SK-N-SH treated with all-trans-retinoic acid at 6 μM for 48 hours (cell line): ENCODE results near the gene POLR3A.
A peak's percentile ranks its signal among the peaks of the same experiment; 100 is the strongest.

Experiments used
- ATAC-seq: fragments of 200-7000 bp; cut with Tn5 transposase; 3 replicates; pipeline ENCODE4 v1.9.1; 2020; ENCODE audit warnings: mild to moderate bottlenecking, moderate library complexity
- ARNTL ChIP-seq: fragments of 450-650 bp; formaldehyde crosslinking; IDR thresholded peaks from 2 replicates; pipeline ENCODE4 v1.5.0; 2020; ENCODE audit warnings: low read depth, mild to moderate bottlenecking, moderate library complexity, borderline replicate concordance
- CSDC2 ChIP-seq: fragments of 250-450 bp; sonication (Bioruptor Pico); IDR thresholded peaks from 2 replicates; pipeline ENCODE4 v1.5.0; 2020; ENCODE audit warnings: mild to moderate bottlenecking, moderate library complexity
- ESRRG ChIP-seq: fragments of 250-450 bp; sonication (Bioruptor Pico); IDR thresholded peaks from 2 replicates; pipeline ENCODE4 v1.6.1; 2021; ENCODE audit warnings: mild to moderate bottlenecking
- GLIS3 ChIP-seq: fragments of 250-450 bp; sonication (Bioruptor Pico); IDR thresholded peaks from 2 replicates; pipeline ENCODE4 v1.5.0; 2020; ENCODE audit warnings: mild to moderate bottlenecking, moderate library complexity
- ISL1 ChIP-seq: fragments of 250-450 bp; sonication (Bioruptor Pico); IDR thresholded peaks from 2 replicates; pipeline ENCODE4 v2.1.2; 2022; ENCODE audit warnings: mild to moderate bottlenecking, moderate library complexity
- OSR1 ChIP-seq: fragments of 250-450 bp; sonication (Bioruptor Pico); IDR thresholded peaks from 2 replicates; pipeline ENCODE4 v1.8.0; 2022; ENCODE audit warnings: moderate library complexity, mild to moderate bottlenecking, inconsistent platforms
- PPARA ChIP-seq: fragments of 250-450 bp; sonication (Bioruptor Pico); IDR thresholded peaks from 2 replicates; pipeline ENCODE4 v1.5.0; 2020; ENCODE audit warnings: mild to moderate bottlenecking, borderline replicate concordance
- RARB ChIP-seq: fragments of 250-450 bp; sonication (Bioruptor Pico); IDR thresholded peaks from 2 replicates; pipeline ENCODE4 v1.8.0; 2021; ENCODE audit warnings: mild to moderate bottlenecking, moderate library complexity
- TCF4 ChIP-seq: fragments of 250-450 bp; sonication (Bioruptor Pico); IDR thresholded peaks from 2 replicates; pipeline ENCODE4 v1.8.0; 2021; ENCODE audit warnings: mild to moderate bottlenecking, moderate library complexity, borderline replicate concordance
- TOX ChIP-seq: fragments of 250-450 bp; sonication (Bioruptor Pico); IDR thresholded peaks from 2 replicates; pipeline ENCODE4 v1.8.0; 2021; ENCODE audit warnings: mild to moderate bottlenecking, moderate library complexity, borderline replicate concordance
- ZC3H10 ChIP-seq: fragments of 250-450 bp; sonication (Bioruptor Pico); IDR thresholded peaks from 2 replicates; pipeline ENCODE4 v1.5.1; 2021; ENCODE audit warnings: mild to moderate bottlenecking, moderate library complexity
- ZFP3 ChIP-seq: fragments of 250-450 bp; sonication (Bioruptor Pico); IDR thresholded peaks from 2 replicates; pipeline ENCODE4 v1.5.0; 2020; ENCODE audit warnings: mild to moderate bottlenecking, moderate library complexity
- ZFP30 ChIP-seq: fragments of 450-650 bp; formaldehyde crosslinking; IDR thresholded peaks from 2 replicates; pipeline ENCODE4 v1.5.0; 2022; ENCODE audit warnings: mild to moderate bottlenecking, moderate library complexity
- ZNF565 ChIP-seq: fragments of 450-650 bp; formaldehyde crosslinking; conservative IDR thresholded peaks from 2 replicates; pipeline ENCODE4 v1.5.0; 2020; ENCODE audit warnings: low read depth, mild to moderate bottlenecking, moderate library complexity
- ZNF70 ChIP-seq: fragments of 450-650 bp; formaldehyde crosslinking; IDR thresholded peaks from 2 replicates; pipeline ENCODE4 v1.5.0; 2020; ENCODE audit warnings: mild to moderate bottlenecking, moderate library complexity
- ZNF8 ChIP-seq: fragments of 450-650 bp; formaldehyde crosslinking; IDR thresholded peaks from 2 replicates; pipeline ENCODE4 v1.5.0; 2020; ENCODE audit warnings: mild to moderate bottlenecking, moderate library complexity
- TF ChIP-seq, protein P1 (sequence below): fragments of 250-450 bp; sonication (Bioruptor Pico); IDR thresholded peaks from 2 replicates; pipeline ENCODE4 v1.5.1; 2020; ENCODE audit warnings: low read depth, mild to moderate bottlenecking, moderate library complexity
- TF ChIP-seq, protein P2 (sequence below): fragments of 250-450 bp; sonication (Bioruptor Pico); IDR thresholded peaks from 2 replicates; pipeline ENCODE4 v1.8.0; 2020; ENCODE audit warnings: mild to moderate bottlenecking, moderate library complexity, borderline replicate concordance
- TF ChIP-seq, protein P3 (sequence below): fragments of 250-450 bp; sonication (Bioruptor Pico); IDR thresholded peaks from 2 replicates; pipeline ENCODE4 v1.8.0; 2021; ENCODE audit warnings: low read depth, mild to moderate bottlenecking, moderate library complexity, borderline replicate concordance
- TF ChIP-seq, protein P4 (sequence below): fragments of 250-450 bp; sonication (Bioruptor Pico); IDR thresholded peaks from 2 replicates; pipeline ENCODE4 v1.5.0; 2020; ENCODE audit warnings: mild to moderate bottlenecking, moderate library complexity

The POLR3A gene

DNA sequence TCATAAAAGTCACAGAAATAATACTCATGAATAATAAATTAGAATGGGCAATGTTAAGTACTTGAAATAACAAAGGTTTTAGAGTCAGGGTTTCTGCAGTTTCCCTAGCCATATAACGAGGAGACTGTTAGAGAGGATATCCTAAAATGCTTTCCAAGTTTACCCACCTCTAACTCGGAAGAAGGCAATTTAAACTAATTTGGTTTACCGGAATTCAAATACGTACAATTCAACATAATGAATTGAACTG lies 4.0 kb upstream of the POLR3A start (continued):
- TF ChIP-seq, protein P1, sequence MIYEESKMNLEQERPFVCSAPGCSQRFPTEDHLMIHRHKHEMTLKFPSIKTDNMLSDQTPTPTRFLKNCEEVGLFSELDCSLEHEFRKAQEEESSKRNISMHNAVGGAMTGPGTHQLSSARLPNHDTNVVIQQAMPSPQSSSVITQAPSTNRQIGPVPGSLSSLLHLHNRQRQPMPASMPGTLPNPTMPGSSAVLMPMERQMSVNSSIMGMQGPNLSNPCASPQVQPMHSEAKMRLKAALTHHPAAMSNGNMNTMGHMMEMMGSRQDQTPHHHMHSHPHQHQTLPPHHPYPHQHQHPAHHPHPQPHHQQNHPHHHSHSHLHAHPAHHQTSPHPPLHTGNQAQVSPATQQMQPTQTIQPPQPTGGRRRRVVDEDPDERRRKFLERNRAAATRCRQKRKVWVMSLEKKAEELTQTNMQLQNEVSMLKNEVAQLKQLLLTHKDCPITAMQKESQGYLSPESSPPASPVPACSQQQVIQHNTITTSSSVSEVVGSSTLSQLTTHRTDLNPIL (CRISPR knock-in tag), result no peak
- TF ChIP-seq ZNF565 (CRISPR knock-in tag) (no peak), CSDC2 (CRISPR knock-in tag) (no peak)
- TF ChIP-seq, all 23 proteins: peak for 0

DNA sequence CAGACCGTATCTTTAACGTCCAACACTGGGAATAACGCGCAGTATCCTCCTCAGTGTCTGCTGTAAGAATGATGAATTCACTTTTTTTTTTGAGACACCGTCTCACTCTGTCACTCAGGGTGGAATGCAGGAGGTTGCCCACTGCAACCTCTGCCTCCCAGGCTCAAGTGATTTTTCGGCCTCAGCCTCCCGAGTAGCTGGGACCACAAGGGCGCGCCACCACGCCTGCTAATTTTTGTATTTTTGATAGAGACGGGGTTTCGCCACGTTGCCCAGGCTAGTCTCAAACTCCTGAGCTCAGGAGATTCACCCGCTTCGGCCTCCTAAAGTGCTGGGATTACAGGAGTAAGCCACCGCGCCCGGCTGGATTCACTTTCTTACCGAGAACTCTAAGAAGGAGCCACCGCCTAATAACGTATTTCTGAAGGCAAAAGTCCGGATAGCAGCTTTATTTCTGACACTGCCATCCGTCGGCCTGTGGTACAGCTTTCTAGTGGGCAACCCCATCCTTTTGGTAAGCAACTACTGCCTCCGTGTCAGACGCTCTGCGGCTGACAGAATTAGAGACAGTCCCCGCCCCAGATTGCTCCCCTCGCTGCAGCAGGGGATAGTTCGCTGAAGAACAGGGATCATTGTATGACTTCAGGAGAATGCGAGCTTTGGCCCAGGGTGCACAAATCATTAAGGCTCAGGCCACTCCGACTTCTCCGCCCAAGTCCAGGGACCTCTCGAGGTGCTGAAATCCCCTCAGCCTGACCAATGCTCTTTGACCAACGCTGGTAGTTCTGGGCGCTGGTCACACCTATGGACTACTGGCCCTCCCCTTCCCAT lies 662 bp downstream of the POLR3A start:
- TF ChIP-seq PPARA (CRISPR knock-in tag), result no peak
- TF ChIP-seq TCF4 (CRISPR knock-in tag), result no peak
- TF ChIP-seq ZNF70 (CRISPR knock-in tag), result no peak
- no peak for TF ChIP-seq CSDC2 (CRISPR knock-in tag)
- TF ChIP-seq OSR1 (CRISPR knock-in tag), result no peak
- TF ChIP-seq, protein P2, sequence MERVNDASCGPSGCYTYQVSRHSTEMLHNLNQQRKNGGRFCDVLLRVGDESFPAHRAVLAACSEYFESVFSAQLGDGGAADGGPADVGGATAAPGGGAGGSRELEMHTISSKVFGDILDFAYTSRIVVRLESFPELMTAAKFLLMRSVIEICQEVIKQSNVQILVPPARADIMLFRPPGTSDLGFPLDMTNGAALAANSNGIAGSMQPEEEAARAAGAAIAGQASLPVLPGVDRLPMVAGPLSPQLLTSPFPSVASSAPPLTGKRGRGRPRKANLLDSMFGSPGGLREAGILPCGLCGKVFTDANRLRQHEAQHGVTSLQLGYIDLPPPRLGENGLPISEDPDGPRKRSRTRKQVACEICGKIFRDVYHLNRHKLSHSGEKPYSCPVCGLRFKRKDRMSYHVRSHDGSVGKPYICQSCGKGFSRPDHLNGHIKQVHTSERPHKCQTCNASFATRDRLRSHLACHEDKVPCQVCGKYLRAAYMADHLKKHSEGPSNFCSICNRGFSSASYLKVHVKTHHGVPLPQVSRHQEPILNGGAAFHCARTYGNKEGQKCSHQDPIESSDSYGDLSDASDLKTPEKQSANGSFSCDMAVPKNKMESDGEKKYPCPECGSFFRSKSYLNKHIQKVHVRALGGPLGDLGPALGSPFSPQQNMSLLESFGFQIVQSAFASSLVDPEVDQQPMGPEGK (CRISPR knock-in tag), result no peak
- no peak for TF ChIP-seq RARB (CRISPR knock-in tag)
- no peak for TF ChIP-seq TOX
- peak; percentile 23 for ATAC-seq

DNA sequence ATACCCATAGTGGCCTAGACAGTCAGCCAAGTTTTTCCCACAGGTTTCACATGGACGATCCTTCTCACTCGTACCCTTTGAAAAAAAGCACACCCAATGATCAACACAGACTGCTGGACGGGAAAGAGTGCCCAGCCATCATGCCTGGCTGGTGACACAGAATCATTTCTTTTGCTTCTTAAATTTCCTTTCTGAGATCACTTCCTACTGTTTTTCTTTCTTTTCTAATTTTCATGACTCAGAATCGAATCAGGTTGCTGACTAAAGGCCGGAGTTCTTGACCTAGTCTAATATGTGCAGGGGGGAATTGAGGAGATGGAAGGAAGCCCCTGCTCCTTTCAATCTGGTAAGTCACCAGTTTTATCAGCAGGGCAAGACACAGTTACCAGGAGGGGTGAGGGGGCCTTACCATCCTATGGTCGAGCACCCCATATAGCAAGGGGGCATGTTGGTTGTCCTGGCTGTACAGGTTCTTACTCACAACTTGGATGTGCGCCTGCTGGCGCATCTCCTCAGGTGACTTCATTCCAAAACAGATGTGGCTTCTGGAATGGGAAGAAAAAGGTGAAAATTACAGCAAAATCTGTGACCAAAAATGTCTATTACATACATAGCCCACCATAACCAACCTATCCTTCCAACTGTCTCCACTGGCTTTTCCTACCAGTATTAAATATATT lies 3.5 kb downstream of the POLR3A start:
- no peak for TF ChIP-seq ZC3H10 (CRISPR knock-in tag)
- ATAC-seq, result peak; percentile 14; the same call in 2 of the 3 replicates

DNA sequence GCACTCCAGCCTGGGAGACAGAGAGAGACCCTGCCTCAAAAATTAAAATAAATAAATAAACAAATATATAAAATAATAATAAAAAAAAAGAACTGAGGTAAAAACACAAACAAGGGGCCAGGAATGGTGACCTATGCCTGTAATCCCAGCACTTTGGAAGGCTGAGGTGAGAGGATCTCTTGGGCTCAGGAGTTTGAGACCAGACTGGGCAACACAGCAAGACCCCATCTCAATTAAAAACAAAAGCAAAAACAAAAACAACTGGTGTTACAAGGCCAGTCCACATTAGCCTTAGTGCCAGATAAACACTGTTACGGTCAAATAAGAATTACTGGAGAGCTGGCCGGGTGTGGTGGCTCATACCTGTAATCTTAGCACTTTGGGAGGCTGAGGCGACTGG lies 5.6 kb downstream of the POLR3A start:
- no peak for ATAC-seq
- TF ChIP-seq RARB (CRISPR knock-in tag) (no peak), CSDC2 (CRISPR knock-in tag) (no peak), ZFP3 (CRISPR knock-in tag) (no peak), TOX (no peak), ZNF565 (CRISPR knock-in tag) (no peak), ZNF70 (CRISPR knock-in tag) (no peak), TCF4 (CRISPR knock-in tag) (no peak), ZFP30 (CRISPR knock-in tag) (no peak), OSR1 (CRISPR knock-in tag) (no peak), GLIS3 (no peak), ISL1 (CRISPR knock-in tag) (no peak), ESRRG (CRISPR knock-in tag) (no peak)
- TF ChIP-seq, protein P1 (CRISPR knock-in tag), result no peak
- TF ChIP-seq, protein P3, sequence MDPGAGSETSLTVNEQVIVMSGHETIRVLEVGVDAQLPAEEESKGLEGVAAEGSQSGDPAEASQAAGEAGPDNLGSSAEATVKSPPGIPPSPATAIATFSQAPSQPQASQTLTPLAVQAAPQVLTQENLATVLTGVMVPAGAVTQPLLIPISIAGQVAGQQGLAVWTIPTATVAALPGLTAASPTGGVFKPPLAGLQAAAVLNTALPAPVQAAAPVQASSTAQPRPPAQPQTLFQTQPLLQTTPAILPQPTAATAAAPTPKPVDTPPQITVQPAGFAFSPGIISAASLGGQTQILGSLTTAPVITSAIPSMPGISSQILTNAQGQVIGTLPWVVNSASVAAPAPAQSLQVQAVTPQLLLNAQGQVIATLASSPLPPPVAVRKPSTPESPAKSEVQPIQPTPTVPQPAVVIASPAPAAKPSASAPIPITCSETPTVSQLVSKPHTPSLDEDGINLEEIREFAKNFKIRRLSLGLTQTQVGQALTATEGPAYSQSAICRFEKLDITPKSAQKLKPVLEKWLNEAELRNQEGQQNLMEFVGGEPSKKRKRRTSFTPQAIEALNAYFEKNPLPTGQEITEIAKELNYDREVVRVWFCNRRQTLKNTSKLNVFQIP, result no peak

DNA sequence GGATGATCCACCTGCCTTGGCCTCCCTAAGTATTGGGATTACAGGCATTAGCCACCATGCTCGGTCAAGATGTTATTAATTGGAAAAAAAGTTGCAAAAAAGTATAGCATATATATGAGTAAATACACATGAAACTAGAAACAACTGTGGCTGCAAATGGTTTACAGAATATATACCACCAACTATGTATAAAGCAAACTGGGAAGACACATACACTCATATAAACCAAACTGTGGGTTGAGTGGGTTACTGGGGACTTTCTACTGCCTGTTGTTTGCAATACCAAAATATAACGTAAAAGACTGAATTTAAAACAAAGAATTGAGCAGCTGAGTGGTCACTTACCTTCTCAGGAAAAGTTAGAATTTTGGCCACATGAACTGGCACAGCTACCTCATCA lies 8.1 kb downstream of the POLR3A start:
- no peak for ATAC-seq
- TF ChIP-seq TOX (no peak), ZNF8 (no peak), ARNTL (no peak), PPARA (CRISPR knock-in tag) (no peak), ESRRG (CRISPR knock-in tag) (no peak), RARB (CRISPR knock-in tag) (no peak), OSR1 (CRISPR knock-in tag) (no peak), ZFP3 (CRISPR knock-in tag) (no peak)
- TF ChIP-seq, protein P4, sequence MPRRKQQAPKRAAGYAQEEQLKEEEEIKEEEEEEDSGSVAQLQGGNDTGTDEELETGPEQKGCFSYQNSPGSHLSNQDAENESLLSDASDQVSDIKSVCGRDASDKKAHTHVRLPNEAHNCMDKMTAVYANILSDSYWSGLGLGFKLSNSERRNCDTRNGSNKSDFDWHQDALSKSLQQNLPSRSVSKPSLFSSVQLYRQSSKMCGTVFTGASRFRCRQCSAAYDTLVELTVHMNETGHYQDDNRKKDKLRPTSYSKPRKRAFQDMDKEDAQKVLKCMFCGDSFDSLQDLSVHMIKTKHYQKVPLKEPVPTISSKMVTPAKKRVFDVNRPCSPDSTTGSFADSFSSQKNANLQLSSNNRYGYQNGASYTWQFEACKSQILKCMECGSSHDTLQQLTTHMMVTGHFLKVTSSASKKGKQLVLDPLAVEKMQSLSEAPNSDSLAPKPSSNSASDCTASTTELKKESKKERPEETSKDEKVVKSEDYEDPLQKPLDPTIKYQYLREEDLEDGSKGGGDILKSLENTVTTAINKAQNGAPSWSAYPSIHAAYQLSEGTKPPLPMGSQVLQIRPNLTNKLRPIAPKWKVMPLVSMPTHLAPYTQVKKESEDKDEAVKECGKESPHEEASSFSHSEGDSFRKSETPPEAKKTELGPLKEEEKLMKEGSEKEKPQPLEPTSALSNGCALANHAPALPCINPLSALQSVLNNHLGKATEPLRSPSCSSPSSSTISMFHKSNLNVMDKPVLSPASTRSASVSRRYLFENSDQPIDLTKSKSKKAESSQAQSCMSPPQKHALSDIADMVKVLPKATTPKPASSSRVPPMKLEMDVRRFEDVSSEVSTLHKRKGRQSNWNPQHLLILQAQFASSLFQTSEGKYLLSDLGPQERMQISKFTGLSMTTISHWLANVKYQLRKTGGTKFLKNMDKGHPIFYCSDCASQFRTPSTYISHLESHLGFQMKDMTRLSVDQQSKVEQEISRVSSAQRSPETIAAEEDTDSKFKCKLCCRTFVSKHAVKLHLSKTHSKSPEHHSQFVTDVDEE, result no peak
- TF ChIP-seq, protein P2 (CRISPR knock-in tag), result no peak
- TF ChIP-seq, protein P1 (CRISPR knock-in tag), result no peak
